ENCODE data around the gene SLC9A4. TPM values are rescaled to one million over a fixed set of nuclear protein-coding genes. Genes with fewer than 3 reads are reported as not detected.

Gene SLC9A4
- total and polyA plus RNA-seq, 9 donors, result 0.10 to 0.13 (median 0.11) TPM; not detected in 5

- H3K9me3 ChIP-seq, result no peaks in the 10 kb centered on the region
- intact Hi-C loops (cut with DNase I), result no loop called here
- no peaks in the 10 kb centered on the region for H3K4me1 ChIP-seq (ENCODE audit: insufficient read depth)
- WGBS, 3 donors, result 71 to 80% (median 78%) methylated on average over 4 of the region's 4 CpGs
- TF ChIP-seq POLR2A (IDR thresholded peaks at IDR 0.05) (no peak), CTCF (IDR thresholded peaks at IDR 0.05) (no peak), EP300 (IDR thresholded peaks at IDR 0.05) (no peak)
- no peaks in the 10 kb centered on the region for H3K36me3 ChIP-seq
- no peak overlapping the region for H3K27ac ChIP-seq
- H3K27me3 ChIP-seq, result no peaks in the 10 kb centered on the region
- no peak overlapping the region for H3K4me3 ChIP-seq
- no peak for DNase-seq
Measured at GRCh38 chr2:102522162-102522561, 49.1 kb downstream of the SLC9A4 start.

- Histone ChIP-seq H3K27me3 (no peaks in the 10 kb centered on the region), H3K27ac (no peak overlapping the region), H3K4me1 (ENCODE audit: insufficient read depth) (no peaks in the 10 kb centered on the region), H3K4me3 (no peak overlapping the region), H3K36me3 (no peaks in the 10 kb centered on the region), H3K9me3 (no peaks in the 10 kb centered on the region)
- DNase-seq, result no peak
- WGBS, 3 donors, result 90 to 93% (median 93%) methylated on average over 3 of the region's 3 CpGs
- intact Hi-C loops (cut with DNase I), result no loop called here
- TF ChIP-seq POLR2A (IDR thresholded peaks at IDR 0.05), result no peak
- TF ChIP-seq EP300 (IDR thresholded peaks at IDR 0.05), result no peak
- no peak for TF ChIP-seq CTCF (IDR thresholded peaks at IDR 0.05)
Measured at GRCh38 chr2:102522890-102523289, 49.9 kb downstream of the SLC9A4 start.

GRCh38 chr2:102523651-102524050 lies 50.6 kb downstream of the SLC9A4 start:
- intact Hi-C loops (cut with DNase I), result no loop called here
- Histone ChIP-seq H3K27ac (no peak overlapping the region), H3K4me1 (ENCODE audit: insufficient read depth) (no peaks in the 10 kb centered on the region), H3K36me3 (no peaks in the 10 kb centered on the region), H3K9me3 (no peaks in the 10 kb centered on the region), H3K27me3 (no peaks in the 10 kb centered on the region), H3K4me3 (no peak overlapping the region)
- TF ChIP-seq POLR2A (IDR thresholded peaks at IDR 0.05), result no peak
- TF ChIP-seq EP300 (IDR thresholded peaks at IDR 0.05), result no peak
- no peak for TF ChIP-seq CTCF (IDR thresholded peaks at IDR 0.05)
- 59 to 69% (median 61%) methylated on average over 3 of the region's 3 CpGs for WGBS, 3 donors
- DNase-seq, result no peak

- H3K4me3 ChIP-seq, result no peak overlapping the region
- no peak for TF ChIP-seq EP300 (IDR thresholded peaks at IDR 0.05)
- no peak for TF ChIP-seq POLR2A (IDR thresholded peaks at IDR 0.05)
- TF ChIP-seq CTCF (IDR thresholded peaks at IDR 0.05), result no peak
- DNase-seq, result no peak
- H3K27me3 ChIP-seq, result no peaks in the 10 kb centered on the region
- H3K4me1 ChIP-seq (ENCODE audit: insufficient read depth), result no peaks in the 10 kb centered on the region
- no peak overlapping the region for H3K27ac ChIP-seq
- intact Hi-C loops (cut with DNase I), result no loop called here
- no peaks in the 10 kb centered on the region for H3K9me3 ChIP-seq
- no peaks in the 10 kb centered on the region for H3K36me3 ChIP-seq
Measured at GRCh38 chr2:102527086-102527485, 54.1 kb downstream of the SLC9A4 start.

- no peaks in the 10 kb centered on the region for H3K36me3 ChIP-seq
- H3K27ac ChIP-seq, result no peak overlapping the region
- 22 to 36% (median 35%) methylated on average over 2 of the region's 2 CpGs for WGBS, 3 donors
- no peak for TF ChIP-seq POLR2A (IDR thresholded peaks at IDR 0.05)
- TF ChIP-seq EP300 (IDR thresholded peaks at IDR 0.05), result no peak
- no peaks in the 10 kb centered on the region for H3K9me3 ChIP-seq
- H3K4me1 ChIP-seq (ENCODE audit: insufficient read depth), result no peaks in the 10 kb centered on the region
- DNase-seq, result no peak
- H3K4me3 ChIP-seq, result no peak overlapping the region
- intact Hi-C loops (cut with DNase I), result no loop called here
- no peaks in the 10 kb centered on the region for H3K27me3 ChIP-seq
Measured at GRCh38 chr2:102538491-102538890, 65.5 kb downstream of the SLC9A4 start.

All from ovary (tissue), 9 donors.